GM20000 (cell line): ENCODE data around the gene PLAA.

Experiments
- DNase-seq: peaks from one replicate; pipeline ENCODE4 v3.0.0; 2012; ENCODE audit warnings: low spot score
- TF ChIP-seq, protein P1 (sequence below): IDR thresholded peaks from 2 replicates; pipeline ENCODE4 v1.5.1; 2012; ENCODE audit warnings: mild to moderate bottlenecking, control low read depth; ENCODE audit errors: extremely low read depth, missing control alignments

Gene PLAA

DNA sequence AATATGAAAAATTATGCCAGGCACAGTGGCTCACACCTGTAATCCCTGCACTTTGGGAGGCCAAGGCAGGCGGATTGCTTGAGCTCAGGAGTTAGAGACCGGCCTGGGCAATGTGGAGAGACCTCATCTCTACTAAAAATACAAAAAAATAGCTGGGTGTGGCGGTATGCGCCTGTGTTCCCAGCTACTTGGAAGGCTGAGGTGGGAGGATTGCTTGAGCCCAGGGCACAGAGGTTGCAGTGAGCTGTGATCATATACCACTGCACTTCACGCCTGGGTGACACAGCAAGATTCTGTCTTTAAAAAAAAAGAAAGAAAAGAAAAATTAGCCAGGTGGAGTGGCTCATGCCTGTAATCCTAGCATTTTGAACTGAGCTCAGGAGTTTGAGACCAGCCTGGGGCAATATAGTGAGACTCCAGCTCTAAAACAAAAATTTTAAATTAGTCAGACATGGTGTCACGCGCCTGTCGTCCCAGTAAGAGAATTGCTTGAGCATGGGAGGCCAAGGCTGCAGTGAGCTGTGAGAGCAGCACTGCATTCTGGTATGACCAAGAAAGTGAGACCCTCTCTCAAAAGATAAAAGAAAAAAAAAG, 18.0 kb downstream of the PLAA start:
- TF ChIP-seq, protein P1, sequence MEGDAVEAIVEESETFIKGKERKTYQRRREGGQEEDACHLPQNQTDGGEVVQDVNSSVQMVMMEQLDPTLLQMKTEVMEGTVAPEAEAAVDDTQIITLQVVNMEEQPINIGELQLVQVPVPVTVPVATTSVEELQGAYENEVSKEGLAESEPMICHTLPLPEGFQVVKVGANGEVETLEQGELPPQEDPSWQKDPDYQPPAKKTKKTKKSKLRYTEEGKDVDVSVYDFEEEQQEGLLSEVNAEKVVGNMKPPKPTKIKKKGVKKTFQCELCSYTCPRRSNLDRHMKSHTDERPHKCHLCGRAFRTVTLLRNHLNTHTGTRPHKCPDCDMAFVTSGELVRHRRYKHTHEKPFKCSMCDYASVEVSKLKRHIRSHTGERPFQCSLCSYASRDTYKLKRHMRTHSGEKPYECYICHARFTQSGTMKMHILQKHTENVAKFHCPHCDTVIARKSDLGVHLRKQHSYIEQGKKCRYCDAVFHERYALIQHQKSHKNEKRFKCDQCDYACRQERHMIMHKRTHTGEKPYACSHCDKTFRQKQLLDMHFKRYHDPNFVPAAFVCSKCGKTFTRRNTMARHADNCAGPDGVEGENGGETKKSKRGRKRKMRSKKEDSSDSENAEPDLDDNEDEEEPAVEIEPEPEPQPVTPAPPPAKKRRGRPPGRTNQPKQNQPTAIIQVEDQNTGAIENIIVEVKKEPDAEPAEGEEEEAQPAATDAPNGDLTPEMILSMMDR: no peak
- DNase-seq: no peak

DNA sequence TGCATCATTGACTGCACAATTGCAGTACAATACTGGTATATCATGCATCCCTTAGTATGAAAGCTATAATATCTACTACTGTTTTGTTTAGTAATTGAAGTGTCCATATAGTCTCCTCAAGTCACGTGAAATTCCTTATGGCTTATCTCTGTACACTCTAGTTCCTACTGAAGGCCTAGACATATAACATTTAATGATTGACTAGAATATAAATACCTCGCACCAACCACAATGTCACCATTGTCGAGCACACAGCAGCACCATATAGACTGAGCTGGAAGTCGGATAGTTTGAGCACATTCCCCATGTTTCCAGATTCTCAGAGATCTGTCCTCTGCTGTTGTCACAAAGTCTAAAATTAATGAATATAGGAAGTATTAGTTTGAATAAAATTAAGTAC, 21.4 kb downstream of the PLAA start:
- no peak for DNase-seq
- TF ChIP-seq, protein P1: no peak

DNA sequence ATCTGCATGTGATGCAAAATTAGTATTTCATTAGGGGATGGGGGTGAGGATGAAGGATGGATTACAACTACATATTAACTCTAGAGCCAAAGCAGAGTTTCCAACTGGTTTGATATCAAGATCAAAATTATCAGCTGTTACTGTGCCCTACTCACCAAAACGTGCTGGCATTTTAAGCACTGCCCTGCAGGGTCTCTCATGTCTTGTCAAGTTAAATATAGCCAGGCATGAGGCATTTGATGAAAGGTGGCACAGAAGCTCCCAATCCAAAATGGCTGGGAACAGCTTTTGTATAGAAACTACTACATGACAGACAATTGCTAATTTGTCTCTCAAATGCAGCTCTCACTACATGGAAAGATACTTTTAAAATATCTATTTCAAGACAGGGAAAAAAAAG, 27.3 kb downstream of the PLAA start:
- DNase-seq: no peak
- TF ChIP-seq, protein P1: no peak

DNA sequence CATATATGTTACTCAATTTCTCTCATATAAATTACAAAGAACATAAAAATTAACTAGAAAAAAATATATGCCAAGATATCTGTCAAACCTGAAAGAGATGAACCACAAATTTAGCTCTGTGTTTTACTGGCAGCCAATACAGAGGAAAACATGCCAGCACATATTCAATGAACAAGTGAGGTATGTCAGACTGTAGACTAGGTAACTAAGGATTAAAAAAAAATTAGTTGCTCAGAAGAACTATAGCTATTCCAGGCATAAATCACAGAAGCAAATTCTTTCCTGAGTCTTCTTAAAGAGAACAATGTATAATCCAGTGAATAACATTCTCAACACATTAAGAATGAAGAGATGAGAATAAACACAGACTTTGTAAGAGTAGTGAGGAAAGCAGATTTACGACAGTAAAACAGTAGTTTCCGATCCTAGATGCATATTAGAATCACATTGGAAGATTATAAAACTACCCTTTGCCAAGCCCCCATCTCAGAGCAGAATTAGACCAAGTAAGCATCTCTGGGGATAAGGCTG, 33.8 kb downstream of the PLAA start:
- TF ChIP-seq, protein P1: no peak
- no peak for DNase-seq

DNA sequence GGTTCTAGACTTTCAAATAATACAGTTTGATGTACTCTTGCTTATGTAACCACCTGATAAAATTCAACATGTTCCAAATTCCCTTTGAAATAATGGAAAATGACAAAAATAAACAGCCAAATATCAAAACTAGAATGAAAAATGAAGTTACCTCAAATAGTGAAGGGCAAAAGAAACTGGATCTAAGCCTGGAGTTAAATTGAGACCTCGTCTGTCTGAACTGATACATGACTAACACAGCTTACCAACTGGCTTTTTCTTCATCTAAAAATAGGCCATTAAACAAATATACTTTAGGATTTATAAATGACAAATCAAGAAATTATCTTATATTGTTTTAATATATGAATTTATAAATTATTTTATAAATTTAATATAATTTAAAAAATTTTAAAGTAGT, 42.4 kb downstream of the PLAA start:
- DNase-seq: no peak
- TF ChIP-seq, protein P1: no peak

DNA sequence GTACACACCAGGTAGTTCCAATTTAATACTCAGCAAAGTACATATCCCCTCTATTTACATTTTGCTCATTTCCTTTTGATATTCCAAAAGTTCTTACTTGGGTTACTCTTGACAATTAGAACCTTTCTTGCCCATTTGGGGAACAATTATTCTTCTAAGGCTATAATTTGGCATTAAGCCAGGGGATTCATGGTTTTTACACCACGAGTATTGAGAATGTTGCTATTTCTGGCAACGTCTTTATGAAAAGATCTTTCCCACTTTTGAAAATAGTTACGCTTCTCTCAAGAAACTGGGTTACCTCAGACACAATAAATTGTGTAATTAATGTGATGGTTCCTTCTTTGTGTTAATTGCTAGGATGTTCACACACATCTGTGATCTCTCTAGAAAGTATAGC, 43.0 kb downstream of the PLAA start:
- no peak for DNase-seq
- TF ChIP-seq, protein P1: no peak

DNA sequence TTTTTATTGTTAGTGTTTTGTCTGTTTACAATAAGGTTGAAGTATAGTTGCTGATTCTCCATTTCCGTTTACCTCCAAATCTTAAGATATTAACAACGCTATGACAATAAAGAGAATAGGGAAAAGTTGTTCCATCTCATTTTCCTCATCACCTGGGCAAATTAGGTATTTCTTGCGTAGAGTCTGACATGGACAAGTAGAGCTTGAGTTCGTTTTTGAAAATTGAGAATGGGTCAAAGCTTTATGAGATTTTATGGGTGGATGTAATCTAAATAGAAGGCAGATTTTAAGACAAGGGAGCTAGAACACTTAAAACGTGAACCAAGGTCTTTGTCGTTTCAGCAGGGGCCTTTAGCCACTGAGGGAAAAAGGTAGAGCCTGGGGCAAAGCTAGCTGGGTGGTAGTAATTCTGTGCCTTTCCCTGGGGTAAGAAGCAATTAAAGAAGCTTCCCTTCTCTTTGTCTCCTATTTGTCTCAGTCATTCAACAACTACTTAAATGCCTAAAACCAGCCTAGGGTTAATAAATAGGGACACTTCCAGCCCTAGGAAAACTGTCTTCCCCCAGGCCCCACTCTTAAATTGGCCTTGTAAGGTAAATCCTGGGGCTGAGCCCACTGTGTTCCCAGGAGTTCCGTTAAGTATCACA, 53.9 kb downstream of the PLAA start:
- no peak for DNase-seq
- TF ChIP-seq, protein P1: no peak
